Neural progenitor cell (in vitro differentiated cells): Measurements from ENCODE around the gene SSTR3.

Experiments used
- CTCF ChIP-seq: fragments of 200-600 bp; sonication (generic); IDR thresholded peaks from 2 replicates; pipeline ENCODE4 v1.5.1; 2017; ENCODE audit warnings: antibody characterized with exemption, mild to moderate bottlenecking
- EZH2 ChIP-seq: fragments of 200-600 bp; sonication (generic); IDR thresholded peaks from 2 replicates; pipeline ENCODE4 v1.6.1; 2017; ENCODE audit warnings: antibody characterized with exemption, mild to moderate bottlenecking, moderate library complexity
- EZH2phosphoT487 ChIP-seq: fragments of 200-600 bp; sonication (generic); IDR thresholded peaks from 2 replicates; pipeline ENCODE4 v1.6.1; 2017; ENCODE audit warnings: antibody characterized with exemption

- TF ChIP-seq CTCF (no peak), EZH2 (no peak), EZH2phosphoT487 (no peak)
Measured at GRCh38 chr22:37207981-37208380, 4.3 kb downstream of the SSTR3 start.
